ENCODE results near the gene BRF1.
"Not testable (repeated sequence)": the region's sequence is repeated elsewhere in the genome, so short reads cannot be mapped to it uniquely, and the experiment has no call there.

BRF1 gene

DNA sequence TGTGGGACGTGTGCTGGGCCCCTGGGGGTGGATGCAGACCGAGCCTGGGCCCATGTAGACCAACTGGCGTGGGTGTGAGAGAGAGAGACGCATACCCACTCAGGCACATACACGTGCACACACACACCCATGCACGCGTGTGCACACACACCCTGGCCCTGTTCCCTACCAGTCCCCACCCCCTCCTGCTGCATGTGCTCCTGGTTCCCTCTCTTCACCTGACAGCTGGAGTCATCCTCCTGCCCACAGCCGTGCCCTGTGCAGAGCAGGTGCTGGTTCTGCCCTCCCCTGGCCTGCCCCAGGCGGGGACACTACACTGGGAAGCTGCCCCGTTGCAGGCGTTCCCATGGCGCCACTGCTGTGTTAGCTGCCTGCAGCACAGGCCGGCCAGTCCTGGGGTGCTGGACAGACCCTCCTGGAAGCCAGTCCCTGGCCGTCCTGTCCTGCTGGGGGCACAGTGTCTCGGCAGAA lies 32.3 kb upstream of the BRF1 start:
- DNase-seq (ENCODE audit: low spot score) = no peak

- no peak for DNase-seq (ENCODE audit: low spot score)
Observed at GRCh38 chr14:105332350-105332874, 31.6 kb upstream of the BRF1 start.

DNA sequence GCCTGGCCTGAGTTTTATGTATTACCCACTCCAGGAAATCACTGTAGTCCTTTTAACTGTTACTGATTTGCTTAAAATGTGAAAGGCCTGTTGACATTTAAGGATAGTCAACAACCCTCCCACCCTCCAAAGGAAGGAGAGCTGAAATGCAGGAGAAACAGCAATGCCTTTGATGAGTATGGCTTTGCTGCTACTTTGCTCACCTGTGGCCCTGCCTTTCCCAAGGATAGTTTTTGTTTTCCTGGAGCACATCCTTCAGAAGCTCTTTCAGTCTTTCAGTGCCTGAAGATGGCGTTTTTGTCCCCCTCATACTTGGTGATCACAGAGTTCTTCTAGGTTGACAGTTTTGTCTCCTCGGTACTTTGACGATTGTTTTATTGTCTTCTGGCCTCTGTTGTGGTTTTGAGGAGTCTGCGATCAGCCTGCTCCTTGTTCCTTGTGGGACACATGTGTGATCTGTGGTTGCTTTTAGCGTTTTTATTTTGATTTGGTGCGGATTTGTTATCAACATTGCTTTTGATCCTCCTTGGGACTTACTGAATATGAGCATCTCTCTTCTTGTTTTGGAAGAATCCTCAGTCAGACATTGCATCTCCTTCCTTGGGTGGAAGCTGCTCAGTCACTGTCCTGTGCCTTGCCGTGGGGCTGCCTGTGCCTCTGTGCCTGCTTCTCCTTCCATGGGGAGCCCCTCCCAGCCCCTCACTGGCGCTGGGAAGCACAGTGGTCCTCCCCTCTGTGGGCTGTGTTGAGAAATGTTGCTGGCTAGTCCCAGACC lies 31.0 kb upstream of the BRF1 start:
- DNase-seq (ENCODE audit: low spot score) = no peak

- DNase-seq (ENCODE audit: low spot score) = no peak
Observed at GRCh38 chr14:105330491-105330895, 29.7 kb upstream of the BRF1 start.

DNA sequence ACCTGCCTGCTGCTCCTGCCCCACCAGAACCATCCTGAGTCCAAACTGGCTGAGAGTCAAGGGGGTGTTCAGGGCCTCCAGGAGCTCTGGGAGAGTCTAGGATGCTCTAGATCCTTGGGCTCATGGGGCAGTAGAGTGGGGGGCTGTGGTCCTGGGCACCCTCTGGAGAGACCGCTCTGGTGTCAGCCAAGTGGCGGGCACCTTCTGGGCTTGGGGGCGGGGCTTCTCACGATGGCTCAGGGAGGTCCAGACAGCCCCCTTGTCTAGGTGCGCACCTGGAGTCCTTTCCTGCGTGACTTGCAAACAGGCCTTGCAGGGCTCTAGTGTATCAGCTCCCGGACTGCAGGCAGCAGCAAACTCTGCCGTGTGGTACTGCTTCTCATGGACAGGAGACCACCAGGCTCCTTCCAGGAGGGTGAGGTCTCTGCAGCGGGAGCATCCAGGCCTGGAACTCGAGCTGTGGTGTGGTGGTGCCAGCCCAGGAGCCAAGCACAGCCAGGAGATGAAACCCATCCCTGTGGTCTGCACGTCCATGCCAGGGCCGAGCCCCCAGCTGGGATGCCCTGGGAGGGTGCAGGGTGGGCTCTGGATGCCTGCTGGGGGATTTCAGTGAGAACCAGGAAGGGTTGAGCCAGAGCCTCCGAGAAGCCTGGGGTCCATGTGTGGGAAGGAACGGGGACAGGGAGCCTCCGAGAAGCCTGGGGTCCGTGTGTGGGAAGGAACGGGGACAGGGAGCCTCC lies 28.8 kb upstream of the BRF1 start:
- DNase-seq (ENCODE audit: low spot score) = no peak

- DNase-seq (ENCODE audit: low spot score) = no peak
Observed at GRCh38 chr14:105328678-105329390, 28.0 kb upstream of the BRF1 start.

- no peak for DNase-seq (ENCODE audit: low spot score)
Observed at GRCh38 chr14:105328070-105328677, 27.4 kb upstream of the BRF1 start.

DNA sequence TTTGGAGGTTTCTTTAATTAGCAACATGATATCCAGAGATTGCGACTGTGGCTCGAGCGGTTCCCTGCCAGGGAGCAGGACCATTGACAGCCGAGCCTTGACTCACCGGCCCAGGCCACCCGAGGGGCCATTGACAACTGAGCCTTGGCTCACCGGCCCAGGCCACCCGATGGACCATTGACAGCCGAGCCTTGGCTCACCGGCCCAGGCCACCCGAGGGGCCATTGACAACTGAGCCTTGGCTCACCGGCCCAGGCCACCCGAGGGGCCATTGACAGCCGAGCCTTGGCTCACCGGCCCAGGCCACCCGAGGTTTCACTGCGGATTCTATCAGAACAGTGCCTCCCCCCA lies 26.9 kb upstream of the BRF1 start:
- not testable (repeated sequence) for DNase-seq (ENCODE audit: low spot score)

GRCh38 chr14:105326891-105327694 lies 26.3 kb upstream of the BRF1 start:
- DNase-seq (ENCODE audit: low spot score) = no peak

GRCh38 chr14:105326568-105326867 lies 25.7 kb upstream of the BRF1 start:
- DNase-seq (ENCODE audit: low spot score) = no peak

DNA sequence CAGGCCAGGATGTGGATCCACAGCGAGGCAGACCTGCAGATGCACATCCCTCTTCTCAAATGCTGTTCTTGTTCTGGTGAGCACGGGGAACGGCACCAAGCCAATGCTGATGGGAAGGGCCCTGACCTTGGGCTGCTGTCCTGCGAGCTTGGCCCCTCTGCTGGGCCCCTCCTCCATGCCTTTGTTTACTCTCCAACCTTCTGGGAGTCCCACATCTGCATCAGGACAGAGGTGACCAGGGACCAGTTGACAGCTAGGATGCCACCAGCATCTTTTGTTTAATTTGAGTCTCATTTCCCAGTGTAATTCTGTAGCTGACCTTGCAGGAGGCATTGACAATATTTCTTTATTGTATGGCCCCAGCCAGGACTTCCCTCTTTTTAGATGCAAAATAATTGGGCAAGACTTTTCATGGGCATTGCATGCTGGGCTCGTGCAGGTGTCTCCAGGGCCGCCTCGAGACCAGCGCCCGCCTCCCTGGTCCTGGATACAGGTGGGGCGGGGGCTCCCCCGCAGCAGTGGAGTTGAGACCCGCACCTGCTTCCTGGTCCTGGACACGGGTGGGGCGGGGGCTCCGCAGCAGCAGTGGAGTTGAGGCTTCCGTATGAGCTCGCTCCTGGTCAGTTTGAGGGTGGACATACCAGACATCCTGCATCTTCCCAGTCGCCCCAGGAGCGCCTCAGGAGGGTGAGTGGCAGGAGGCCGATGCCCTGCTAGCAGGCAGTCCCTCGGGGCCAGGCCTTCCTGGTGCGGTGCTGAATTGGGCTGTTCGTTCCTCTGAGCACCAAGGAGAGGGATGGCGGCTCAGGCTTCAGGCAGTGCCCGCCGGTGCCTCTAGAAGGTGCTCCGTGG lies 25.1 kb upstream of the BRF1 start:
- no peak for DNase-seq (ENCODE audit: low spot score)

- DNase-seq (ENCODE audit: low spot score) = no peak
Observed at GRCh38 chr14:105325303-105325702, 24.5 kb upstream of the BRF1 start.

DNA sequence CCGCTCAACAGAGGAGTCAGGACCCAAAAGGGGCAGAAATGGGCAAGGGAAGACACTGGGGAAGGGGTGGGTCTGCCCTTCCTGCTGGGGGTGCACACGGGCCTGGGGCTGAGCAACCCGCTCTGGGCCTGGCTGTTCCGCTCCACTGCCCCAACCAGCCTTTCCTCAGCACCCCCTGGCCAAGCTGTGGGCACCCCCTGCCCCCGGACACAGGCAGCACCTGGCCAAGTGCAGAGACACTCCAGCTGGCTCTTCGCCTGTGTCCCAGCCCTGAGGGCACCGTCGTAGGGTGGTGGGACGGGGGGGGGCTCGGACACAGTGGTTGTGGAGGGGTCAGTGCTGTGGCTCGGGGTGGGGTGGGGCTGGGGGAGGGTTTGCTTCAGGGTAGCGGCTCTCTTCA lies 24.1 kb upstream of the BRF1 start:
- DNase-seq (ENCODE audit: low spot score) = no peak

DNA sequence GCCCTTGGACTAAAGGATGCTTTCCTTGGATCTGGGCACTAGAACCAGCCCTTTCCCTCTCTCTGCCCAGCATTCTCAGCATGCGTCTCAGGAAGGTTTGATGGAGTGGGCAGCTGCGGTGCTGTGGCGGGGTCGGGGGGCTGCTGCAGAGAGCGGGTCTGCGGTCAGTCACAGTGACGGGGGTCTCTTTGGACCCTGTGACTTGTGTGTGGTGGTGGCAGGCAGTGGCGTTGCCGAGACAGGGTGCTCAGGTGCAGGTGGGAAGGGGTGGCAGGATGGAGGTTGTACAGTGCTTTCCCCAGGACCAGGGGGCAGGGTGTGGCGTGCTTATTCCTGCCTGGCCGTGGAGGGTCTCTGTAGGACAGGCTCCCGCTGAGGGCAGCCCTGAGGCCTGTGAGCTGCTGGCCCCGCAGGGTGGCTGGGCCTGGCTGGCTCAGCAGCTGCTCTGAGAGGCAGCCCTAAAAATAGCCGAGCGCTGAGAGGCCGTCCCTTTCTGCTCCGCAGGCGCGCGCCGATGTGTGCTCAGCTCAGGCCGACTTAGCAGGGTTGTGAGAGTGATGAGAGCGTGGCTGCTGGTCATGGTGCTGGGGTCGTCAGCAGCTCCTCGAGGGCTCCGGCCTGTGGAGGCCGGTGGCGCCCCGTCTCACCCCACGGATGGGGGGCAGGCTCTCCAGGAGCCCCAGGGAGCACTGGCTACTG lies 23.4 kb upstream of the BRF1 start:
- no peak for DNase-seq (ENCODE audit: low spot score)

DNA sequence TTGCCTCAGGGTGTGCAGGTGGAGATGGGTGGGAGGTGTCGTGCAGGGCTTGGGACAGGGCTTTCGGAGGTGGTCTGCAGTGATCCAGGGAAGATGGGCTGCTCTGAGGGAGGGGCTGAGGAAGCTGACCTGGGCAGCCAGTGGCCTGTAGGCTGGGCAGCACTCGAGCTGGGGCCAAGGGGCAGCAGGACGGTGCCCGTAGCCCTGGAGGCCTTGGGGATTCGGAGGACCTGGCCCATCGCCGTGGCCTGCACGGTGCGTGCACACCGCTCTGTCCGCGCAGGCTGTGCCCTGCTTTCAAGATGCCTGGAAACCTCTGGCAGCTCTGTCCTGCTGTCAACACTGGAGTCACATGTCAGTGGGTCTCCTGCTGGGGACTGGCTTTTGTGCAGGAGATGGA lies 22.9 kb upstream of the BRF1 start:
- DNase-seq (ENCODE audit: low spot score) = no peak

DNA sequence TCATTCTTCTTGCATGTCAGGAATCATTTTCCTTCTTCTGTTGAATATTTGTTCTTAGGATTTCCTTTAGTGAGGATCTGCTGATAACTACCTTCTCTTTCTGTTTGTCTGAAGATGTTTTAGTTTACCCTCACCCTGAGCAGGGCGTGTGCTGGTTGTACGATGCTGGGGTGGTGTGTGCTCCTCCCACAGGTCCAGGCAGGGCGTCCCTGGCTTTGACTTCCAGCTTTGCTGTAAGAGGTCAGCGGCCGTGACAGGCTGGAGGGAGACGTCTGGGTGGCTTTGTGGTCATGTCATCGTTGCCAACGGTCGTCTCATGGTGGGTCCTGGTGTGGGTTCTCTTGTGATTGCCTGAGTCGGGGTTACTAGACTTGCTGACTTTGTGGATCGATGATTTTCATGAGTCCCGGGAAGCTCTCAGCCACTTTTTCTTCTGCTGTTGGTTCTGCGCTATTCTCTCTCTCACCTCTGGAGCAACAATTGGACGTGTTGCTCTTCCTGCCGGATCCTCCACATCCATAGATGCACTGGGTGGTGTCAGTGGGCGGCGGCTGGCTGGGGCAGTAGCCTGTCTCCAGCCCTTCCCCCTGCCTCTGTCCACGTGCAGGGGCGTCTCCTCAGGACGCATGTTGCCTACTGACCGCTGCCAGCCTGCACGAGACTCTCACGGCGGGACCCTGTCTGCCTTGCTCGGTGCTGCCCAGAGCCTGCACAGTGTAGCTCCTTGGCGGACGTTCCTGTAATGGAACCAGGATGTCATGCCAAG lies 22.2 kb upstream of the BRF1 start:
- no peak for DNase-seq (ENCODE audit: low spot score)

DNA sequence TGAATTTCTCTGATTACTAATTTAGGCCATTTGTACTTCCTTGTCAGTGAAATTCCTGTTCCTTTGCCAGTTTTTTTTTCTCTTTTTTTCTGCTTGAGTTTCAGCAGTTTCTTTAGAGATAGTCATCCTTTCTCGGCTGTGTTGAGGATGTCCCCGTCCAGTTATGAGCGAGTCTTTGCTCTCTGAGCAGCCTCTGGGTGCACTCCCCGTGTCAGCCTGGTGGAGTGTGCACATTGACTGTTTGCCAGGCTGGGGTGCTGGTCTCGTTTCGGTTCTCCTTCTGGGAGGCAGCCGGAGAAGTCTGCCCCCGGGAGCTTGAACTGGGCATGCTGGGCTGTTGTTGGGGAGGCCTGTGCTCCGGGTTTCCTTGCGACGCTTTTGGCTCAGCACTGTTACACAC lies 16.7 kb upstream of the BRF1 start:
- no peak for DNase-seq (ENCODE audit: low spot score)

DNA sequence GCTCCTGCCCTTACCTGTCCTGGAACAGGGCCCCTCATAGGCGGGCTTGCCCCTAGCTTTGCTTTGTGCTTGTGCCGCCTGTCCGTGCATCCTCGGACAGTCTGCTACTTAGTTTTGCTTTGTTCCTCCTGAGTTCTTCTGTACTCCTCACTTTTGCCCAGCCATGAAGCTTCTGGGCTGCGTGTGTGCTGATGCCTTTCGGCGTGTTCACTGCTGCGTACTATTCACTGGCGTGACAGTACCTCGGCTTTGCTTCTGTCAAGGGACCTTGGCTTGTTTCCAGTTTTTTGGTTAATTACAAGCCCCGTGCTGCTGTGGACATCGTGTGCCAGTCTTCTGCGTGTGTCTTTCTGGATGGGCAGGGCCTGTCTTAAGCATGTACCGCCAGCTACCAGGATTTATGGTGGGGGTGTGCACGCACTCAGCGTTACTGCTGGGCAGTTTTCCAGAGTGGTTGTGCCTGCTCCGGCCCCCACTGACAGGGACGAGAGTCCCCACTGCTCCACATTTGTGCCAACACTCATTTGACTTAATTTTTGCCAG lies 16.2 kb upstream of the BRF1 start:
- no peak for DNase-seq (ENCODE audit: low spot score)

DNA sequence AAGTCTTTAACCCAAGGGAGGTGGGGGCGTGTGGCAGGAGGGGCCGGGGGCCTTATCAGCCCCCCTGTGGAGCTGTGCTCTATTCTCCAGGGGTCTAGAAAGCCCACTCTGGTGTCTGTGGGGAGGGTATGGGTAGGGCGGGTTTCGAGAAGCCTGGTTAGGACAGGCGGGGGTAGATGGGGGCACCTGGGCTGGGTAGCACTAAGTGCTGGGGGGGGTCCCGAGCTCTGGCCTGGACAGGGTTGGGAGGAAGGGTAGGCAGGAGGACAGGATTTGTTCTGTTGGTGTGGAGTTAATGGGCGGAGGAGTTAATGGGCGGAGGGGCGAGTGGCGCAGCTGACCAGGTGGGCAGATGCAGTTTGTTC lies 15.8 kb upstream of the BRF1 start:
- no peak for DNase-seq (ENCODE audit: low spot score)

All from putamen (tissue), 1 donor.